NB4 (cell line): ENCODE measurements around the gene KYNU.

Experiments used
- DNase-seq: peaks from one replicate; pipeline ENCODE4 v3.0.0; 2010; ENCODE audit warnings: low read depth
- H3K4me3 ChIP-seq: one replicate; pipeline ENCODE4 v1.5.1; 2011; ENCODE audit warnings: mild to moderate bottlenecking, low read depth, low read length, moderate library complexity
- CTCF ChIP-seq: IDR thresholded peaks from one replicate; pipeline ENCODE4 v1.5.1; 2012; ENCODE audit warnings: low read depth, low read length
- MAX ChIP-seq: IDR thresholded peaks from 2 replicates; pipeline ENCODE4 v1.6.1; 2011; ENCODE audit warnings: low read depth, low read length
- MYC ChIP-seq: IDR thresholded peaks from 2 replicates; pipeline ENCODE4 v1.6.1; 2011; ENCODE audit warnings: low read depth, low read length
- POLR2A ChIP-seq: IDR thresholded peaks from 2 replicates; pipeline ENCODE4 v1.6.1; 2011; ENCODE audit warnings: mild to moderate bottlenecking; ENCODE audit not compliant: insufficient read length; ENCODE audit errors: extremely low read depth

The KYNU gene

GRCh38 chr2:142974288-142975024 lies 97.0 kb downstream of the KYNU start:
- DNase-seq, result peak; percentile 8
- no peak overlapping the region for H3K4me3 ChIP-seq
- no peak for TF ChIP-seq CTCF

- H3K4me3 ChIP-seq, result no peak overlapping the region
- TF ChIP-seq MAX, result no peak
- TF ChIP-seq POLR2A, result no peak
- TF ChIP-seq CTCF, result no peak
- no peak for TF ChIP-seq MYC
- DNase-seq, result no peak
These were observed 97.8 kb downstream of the KYNU start for GRCh38 chr2:142975239-142975638.

- no peak overlapping the region for H3K4me3 ChIP-seq
- TF ChIP-seq POLR2A (no peak), CTCF (peak; percentile 27), MYC (no peak)
- peak; percentile 59 for DNase-seq
These were observed 103.0 kb downstream of the KYNU start for GRCh38 chr2:142980246-142981068.

- TF ChIP-seq MYC (no peak), MAX (no peak), CTCF (no peak), POLR2A (no peak)
- no peak overlapping the region for H3K4me3 ChIP-seq
- no peak for DNase-seq
These were observed 103.6 kb downstream of the KYNU start for GRCh38 chr2:142981069-142981378.

- no peak overlapping the region for H3K4me3 ChIP-seq
- no peak for DNase-seq
- TF ChIP-seq MYC (no peak), POLR2A (no peak), CTCF (no peak), MAX (no peak)
These were observed 104.3 kb downstream of the KYNU start for GRCh38 chr2:142981756-142982155.

- no peak overlapping the region for H3K4me3 ChIP-seq
- TF ChIP-seq MAX (no peak), POLR2A (no peak), MYC (no peak), CTCF (no peak)
- DNase-seq, result no peak
These were observed 105.7 kb downstream of the KYNU start for GRCh38 chr2:142983174-142983573.
